B cell (primary cell): ENCODE measurements around the gene CASKIN1. TPM values are rescaled to one million over a fixed set of nuclear protein-coding genes. Genes with fewer than 3 reads are reported as not detected.
A peak's percentile ranks its signal among the peaks of the same experiment; 100 is the strongest.

Source experiments
- ATAC-seq: fragments of 200-7000 bp; cut with Tn5 transposase; one replicate; pipeline ENCODE4 v1.10.0; 2021; ENCODE audit warnings: low read depth, mild to moderate bottlenecking, moderate number of reproducible peaks, moderate library complexity
- CTCF ChIA-PET: fragments of 350-600 bp; sonication (Branson Sonifier 250); formaldehyde crosslinking; loops from one replicate; lab custom pipeline; 2021; ENCODE audit warnings: antibody characterized with exemption, inconsistent platforms; lab: Charles Lee
- POLR2A ChIA-PET: fragments of 350-600 bp; sonication (Branson Sonifier 250); formaldehyde crosslinking; loops from one replicate; lab custom pipeline; 2021; ENCODE audit warnings: antibody characterized with exemption; lab: Charles Lee
- DNase-seq: peaks from one replicate; pipeline ENCODE4 v3.0.0; 2013
- H2AFZ ChIP-seq: 2 replicates; pipeline ENCODE4 v1.6.1; 2012; ENCODE audit warnings: mild to moderate bottlenecking, low read depth, low read length; ENCODE audit not compliant: insufficient read depth, poor library complexity, severe bottlenecking
- H3K27ac ChIP-seq, 2 donors: 1 replicate in 1 of 2; 2 replicates in 1 of 2; pipeline ENCODE4 v1.5.1; 2012 to 2013; ENCODE audit warnings: low read length in 2 of 2, mild to moderate bottlenecking in 2 of 2, moderate library complexity in 1 of 2
- H3K27me3 ChIP-seq, 4 experiments: fragments of 200-600 bp in 1 of 4; sonication (generic) in 1 of 4; replicated peaks in 1 of 4; 1 replicate in 2 of 4; 2 replicates in 2 of 4; pipeline versions ENCODE4 v1.6.1 to v1.7.0; 2013 to 2016; ENCODE audit warnings: low read length in 3 of 4, mild to moderate bottlenecking in 2 of 4, mixed read lengths in 1 of 4, moderate library complexity in 1 of 4; ENCODE audit not compliant: insufficient read depth in 4 of 4, control insufficient read depth in 3 of 4; ENCODE audit errors: control extremely low read depth in 1 of 4
- H3K36me3 ChIP-seq, 2 experiments: replicated peaks in 1 of 2; 1 replicate in 1 of 2; 2 replicates in 1 of 2; pipeline versions ENCODE4 v1.6.1 to v1.7.1; 2013; ENCODE audit warnings: low read length in 1 of 2; ENCODE audit not compliant: insufficient read depth in 2 of 2, control insufficient read depth in 1 of 2; ENCODE audit errors: control extremely low read depth in 1 of 2, extremely low read depth in 1 of 2
- H3K4me1 ChIP-seq, 2 donors: fragments of 200-600 bp in 1 of 2; sonication (generic) in 1 of 2; 1 replicate in 1 of 2; 2 replicates in 1 of 2; pipeline versions ENCODE4 v1.5.1 to v1.6.1; 2013 to 2017; ENCODE audit warnings: low read length in 2 of 2; ENCODE audit not compliant: control insufficient read depth in 2 of 2, insufficient read depth in 2 of 2
- H3K4me2 ChIP-seq: replicated peaks from 2 replicates; pipeline ENCODE3; 2012; ENCODE audit warnings: mild to moderate bottlenecking, low read depth, low read length; ENCODE audit not compliant: poor library complexity, severe bottlenecking
- H3K4me3 ChIP-seq, 5 experiments: fragments of 200-600 bp in 1 of 5; sonication (generic) in 1 of 5; 1 replicate in 3 of 5; 2 replicates in 2 of 5; pipeline versions ENCODE4 v1.5.1 to v1.7.0; 2011 to 2016; ENCODE audit warnings: low read length in 4 of 5, mild to moderate bottlenecking in 4 of 5, low read depth in 2 of 5, control low read depth in 1 of 5, moderate library complexity in 1 of 5; ENCODE audit not compliant: insufficient read depth in 1 of 5; ENCODE audit errors: control extremely low read depth in 1 of 5, extremely low read depth in 1 of 5
- H3K79me2 ChIP-seq: fragments of 200-600 bp; sonication (generic); one replicate; pipeline ENCODE4 v1.6.0; 2016; ENCODE audit warnings: low read length; ENCODE audit not compliant: control insufficient read depth, insufficient read depth
- H3K9ac ChIP-seq: fragments of 200-600 bp; sonication (generic); 2 replicates; pipeline ENCODE4 v1.6.1; 2017; ENCODE audit warnings: mild to moderate bottlenecking, low read length, moderate library complexity
- H3K9me3 ChIP-seq, 3 donors: one replicate each; pipeline versions ENCODE4 v1.6.1 to v1.7.1; 2013; ENCODE audit warnings: low read length in 2 of 3; ENCODE audit not compliant: control insufficient read depth in 2 of 3, insufficient read depth in 1 of 3; ENCODE audit errors: control extremely low read depth in 1 of 3
- H4K20me1 ChIP-seq: 2 replicates; pipeline ENCODE4 v1.6.0; 2012; ENCODE audit warnings: mild to moderate bottlenecking, low read length; ENCODE audit not compliant: insufficient read depth, control insufficient read depth, poor library complexity, severe bottlenecking
- H3K27ac Mint-ChIP-seq: one replicate; pipeline ENCODE4 v1.8.0; 2021; ENCODE audit warnings: mixed read lengths
- H3K27me3 Mint-ChIP-seq: one replicate; pipeline ENCODE4 v1.8.0; 2021; ENCODE audit warnings: mixed read lengths
- H3K4me1 Mint-ChIP-seq: one replicate; pipeline ENCODE4 v1.8.0; 2021; ENCODE audit warnings: mixed read lengths
- H3K4me3 Mint-ChIP-seq: one replicate; pipeline ENCODE4 v1.8.0; 2021; ENCODE audit warnings: mixed read lengths
- H3K9me3 Mint-ChIP-seq: one replicate; pipeline ENCODE4 v1.8.0; 2022; ENCODE audit warnings: mixed read lengths; ENCODE audit not compliant: insufficient read depth
- EZH2 ChIP-seq: IDR thresholded peaks from 2 replicates; pipeline ENCODE4 v1.6.1; 2012; ENCODE audit warnings: borderline replicate concordance, low read depth, mild to moderate bottlenecking, moderate library complexity, low read length; ENCODE audit not compliant: insufficient read depth, poor library complexity, severe bottlenecking
- WGBS: methylation state at CpG from one replicate; pipeline ENCODE4 v1.1.5; 2013; ENCODE audit warnings: missing lambda C conversion rate; ENCODE audit not compliant: insufficient coverage; 5-methylcytosine and 5-hydroxymethylcytosine counted together
- intact Hi-C: fragments of 100-400 bp; cut with micrococcal nuclease; formaldehyde crosslinking; loops from one replicate; pipeline ENCODE4 v1.10.0; 2022
- polyA plus RNA-seq: library from polyadenylated mRNA; depleted of rRNA; stranded (reverse); fragments of >200 nt; gene quantifications from 2 replicates; pipeline ENCODE4 v1.2.3, GENCODE V29; 2012
- total RNA-seq, 2 donors: library from RNA; stranded (reverse); fragments of 120-200 nt in 1 of 2; gene quantifications; 1 replicate in 1 of 2; 2 replicates in 1 of 2; pipeline versions ENCODE4 v1.2.3 to v1.2.4, GENCODE V29; 2013 to 2022
- TF ChIP-seq, protein P1 (sequence below): fragments of 200-600 bp; IDR thresholded peaks from one replicate; pipeline ENCODE4 v1.8.0; 2022; ENCODE audit warnings: antibody characterized with exemption, mild to moderate bottlenecking

CASKIN1 gene
- total and polyA plus RNA-seq, 2 donors (not counting 1 experiment from before 2014, with no cell fraction given), result 0.01 TPM; not detected in 1

DNA sequence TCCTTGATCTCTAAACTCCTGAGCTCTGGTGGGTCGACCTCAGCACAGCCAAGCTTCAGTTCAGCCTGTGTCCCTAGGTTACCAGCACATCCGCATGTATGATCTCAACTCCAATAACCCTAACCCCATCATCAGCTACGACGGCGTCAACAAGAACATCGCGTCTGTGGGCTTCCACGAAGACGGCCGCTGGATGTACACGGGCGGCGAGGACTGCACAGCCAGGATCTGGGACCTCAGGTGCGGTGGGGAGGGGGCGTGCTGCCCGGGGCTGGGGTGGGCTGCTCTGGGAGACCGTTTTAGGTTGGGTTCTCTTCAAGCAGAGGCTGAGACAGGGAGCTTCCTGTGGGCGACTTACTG is 10.0 kb upstream of the CASKIN1 start:
- H3K9ac ChIP-seq, result peak overlapping the region; percentile 88
- H3K9me3 Mint-ChIP-seq, result no peaks in the 10 kb centered on the region

DNA sequence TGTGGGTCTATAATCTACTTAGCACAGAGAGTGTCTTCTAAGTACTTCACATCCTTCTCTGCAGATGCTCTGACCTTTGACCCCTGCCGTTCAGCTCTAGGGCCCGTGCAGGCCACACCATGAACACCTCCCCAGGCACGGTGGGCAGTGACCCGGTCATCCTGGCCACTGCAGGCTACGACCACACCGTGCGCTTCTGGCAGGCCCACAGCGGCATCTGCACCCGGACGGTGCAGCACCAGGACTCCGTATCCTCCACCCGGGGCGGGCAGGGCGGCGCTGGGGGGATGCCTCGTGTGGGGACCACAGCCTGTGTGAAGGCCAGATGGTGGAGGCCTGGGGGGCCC is 9.5 kb upstream of the CASKIN1 start:
- H3K4me1 ChIP-seq, result peaks cover 12 to 22% of the 10 kb centered on the region in 2 donors
- H3K27ac ChIP-seq, result peak overlapping the region; percentile 66 to 89
- ATAC-seq (no peak), DNase-seq (no peak)
- peak overlapping the region; percentile 94 for H3K27ac Mint-ChIP-seq
- H3K27me3 ChIP-seq, result no peaks in the 10 kb centered on the region
- H2AFZ ChIP-seq, result peak overlapping the region; percentile 95
- H3K36me3 ChIP-seq, result peaks cover 0 to 32% of the 10 kb centered on the region in 2 experiments
- H3K4me3 ChIP-seq, result peak overlapping the region; percentile 73 to 94 (median 76)
- 34% methylated on average over 15 of the region's 16 CpGs for WGBS
- no peak for TF ChIP-seq EZH2
- TF ChIP-seq, protein P1, sequence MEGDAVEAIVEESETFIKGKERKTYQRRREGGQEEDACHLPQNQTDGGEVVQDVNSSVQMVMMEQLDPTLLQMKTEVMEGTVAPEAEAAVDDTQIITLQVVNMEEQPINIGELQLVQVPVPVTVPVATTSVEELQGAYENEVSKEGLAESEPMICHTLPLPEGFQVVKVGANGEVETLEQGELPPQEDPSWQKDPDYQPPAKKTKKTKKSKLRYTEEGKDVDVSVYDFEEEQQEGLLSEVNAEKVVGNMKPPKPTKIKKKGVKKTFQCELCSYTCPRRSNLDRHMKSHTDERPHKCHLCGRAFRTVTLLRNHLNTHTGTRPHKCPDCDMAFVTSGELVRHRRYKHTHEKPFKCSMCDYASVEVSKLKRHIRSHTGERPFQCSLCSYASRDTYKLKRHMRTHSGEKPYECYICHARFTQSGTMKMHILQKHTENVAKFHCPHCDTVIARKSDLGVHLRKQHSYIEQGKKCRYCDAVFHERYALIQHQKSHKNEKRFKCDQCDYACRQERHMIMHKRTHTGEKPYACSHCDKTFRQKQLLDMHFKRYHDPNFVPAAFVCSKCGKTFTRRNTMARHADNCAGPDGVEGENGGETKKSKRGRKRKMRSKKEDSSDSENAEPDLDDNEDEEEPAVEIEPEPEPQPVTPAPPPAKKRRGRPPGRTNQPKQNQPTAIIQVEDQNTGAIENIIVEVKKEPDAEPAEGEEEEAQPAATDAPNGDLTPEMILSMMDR, result no peak
- intact Hi-C loops, result loop anchor here (1.0 to 2.0 kb wide), 6 partner anchors 9 to 307 kb away; partner anchors contain the start of genes ATP6V0C, E4F1, ECI1 and RNPS1
- no peaks in the 10 kb centered on the region for H3K27me3 Mint-ChIP-seq
- peaks cover 22% of the 10 kb centered on the region for H3K79me2 ChIP-seq
- CTCF ChIA-PET, result interaction anchor here (1.1 to 3.4 kb wide), 4 partner anchors 10 to 51 kb away, joined by 3 to 20 read pairs (median 3); partner anchors contain the start of gene TRAF7
- no peaks in the 10 kb centered on the region for H3K9me3 Mint-ChIP-seq
- H4K20me1 ChIP-seq, result no peaks in the 10 kb centered on the region
- H3K4me2 ChIP-seq, result peak overlapping the region; percentile 97
- H3K9me3 ChIP-seq, result no peaks in the 10 kb centered on the region
- peak overlapping the region; percentile 88 for H3K9ac ChIP-seq
- peak overlapping the region; percentile 87 for H3K4me3 Mint-ChIP-seq
- H3K4me1 Mint-ChIP-seq, result peaks cover 21% of the 10 kb centered on the region
- POLR2A ChIA-PET, result interaction anchor here (0.6 to 2.2 kb wide), 5 partner anchors 51 to 1793 kb away, joined by 3 to 16 read pairs (median 6); partner anchors contain the start of genes FLYWCH2, RNPS1 and TRAF7

More for the DNA sequence above, 10.0 kb upstream of the CASKIN1 start:
- H3K36me3 ChIP-seq, result peaks cover 0 to 32% of the 10 kb centered on the region in 2 experiments
- DNase-seq, result no peak
- peaks cover 21% of the 10 kb centered on the region for H3K4me1 Mint-ChIP-seq
- peak overlapping the region; percentile 97 for H3K4me2 ChIP-seq
- no peak for TF ChIP-seq EZH2
- TF ChIP-seq, protein P1, result no peak
- H3K27ac Mint-ChIP-seq, result peak overlapping the region; percentile 94
- H3K27ac ChIP-seq, result peak overlapping the region in 1 of 2 donors; percentile 89
- H3K4me3 ChIP-seq, result peak overlapping the region in 3 of 5 experiments; percentile 73 to 94 (median 80)
- intact Hi-C loops, result no loop called here
- H3K27me3 ChIP-seq, result no peaks in the 10 kb centered on the region
- no peaks in the 10 kb centered on the region for H3K27me3 Mint-ChIP-seq
- H4K20me1 ChIP-seq, result no peaks in the 10 kb centered on the region
- peaks cover 22% of the 10 kb centered on the region for H3K79me2 ChIP-seq
- CTCF ChIA-PET, result interaction anchor here (1.1 to 3.4 kb wide), 4 partner anchors 9 to 46 kb away, joined by 3 to 20 read pairs (median 4); no protein-coding TSS in a partner anchor
- WGBS, result 88% methylated on average over 17 of the region's 18 CpGs
- POLR2A ChIA-PET, result interaction anchor here (0.9 to 2.2 kb wide), 2 partner anchors 8 to 51 kb away, joined by 4 to 16 read pairs; partner anchors contain the start of genes PGP and TRAF7
- H2AFZ ChIP-seq, result peak overlapping the region; percentile 95
- H3K4me1 ChIP-seq, result peaks cover 12 to 22% of the 10 kb centered on the region in 2 donors
- H3K4me3 Mint-ChIP-seq, result peak overlapping the region; percentile 87
- no peaks in the 10 kb centered on the region for H3K9me3 ChIP-seq
- no peak for ATAC-seq
